ENCODE measurements around the gene POTEG.
"Not testable (repeated sequence)": the region's sequence is repeated elsewhere in the genome, so short reads cannot be mapped to it uniquely, and the experiment has no call there.

Gene POTEG

DNA sequence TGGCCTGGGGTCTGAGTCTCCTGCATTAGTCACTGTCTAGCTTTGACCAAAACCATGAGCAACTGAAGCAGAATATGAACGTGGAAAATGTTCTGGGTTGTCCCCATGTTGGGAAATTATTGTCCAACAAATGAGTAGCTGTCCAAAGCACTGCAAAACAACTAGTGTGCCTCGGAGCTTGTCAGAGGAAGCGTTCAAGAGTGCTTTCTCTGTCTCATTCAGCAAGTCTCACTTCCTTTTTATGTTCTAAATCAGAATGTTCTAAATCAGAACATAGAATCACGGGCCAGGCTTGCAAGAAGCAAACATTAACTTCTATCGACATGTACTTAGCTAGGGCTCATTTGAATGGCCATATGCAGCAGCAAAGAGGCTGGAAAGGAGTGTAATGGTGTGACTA lies 5.1 kb upstream of the POTEG start:
- DNase-seq; H3K27me3 ChIP-seq (ENCODE audit: insufficient read depth, low read length, poor library complexity): not testable (repeated sequence)

GRCh38 chr14:19437126-19437443 lies 2.9 kb upstream of the POTEG start:
- H4K8ac ChIP-seq (ENCODE audit: low read depth, low read length); H4K5ac ChIP-seq (ENCODE audit: low read length); H2AK5ac ChIP-seq (ENCODE audit: low read length); H3K79me1 ChIP-seq (ENCODE audit: low read length); H3K9ac ChIP-seq (ENCODE audit: low read length); H3K27ac ChIP-seq (ENCODE audit: low read depth, low read length); H3K4me3 ChIP-seq (ENCODE audit: low read length); H3K18ac ChIP-seq (ENCODE audit: low read length); H3K4me2 ChIP-seq (ENCODE audit: low read length); H3K23ac ChIP-seq (ENCODE audit: low read length); H3K4me1 ChIP-seq (ENCODE audit: control insufficient read depth, low read depth, low read length); H2BK15ac ChIP-seq (replicated peaks; ENCODE audit: low read depth); H3K4ac ChIP-seq (ENCODE audit: low read depth, low read length); DNase-seq; H3K36me3 ChIP-seq (ENCODE audit: control insufficient read depth, insufficient read depth, low read length); H3K56ac ChIP-seq (ENCODE audit: low read length); H2BK5ac ChIP-seq (ENCODE audit: low read length); H3K79me2 ChIP-seq (ENCODE audit: control insufficient read depth, insufficient read depth, low read length); H2BK120ac ChIP-seq (ENCODE audit: low read depth, low read length); H3K27me3 ChIP-seq (ENCODE audit: insufficient read depth, low read length, poor library complexity): not testable (repeated sequence)
- WGBS (ENCODE audit: extremely low coverage, insufficient coverage, low lambda C conversion rate), result no CpG with 5 or more reads among the region's 1 CpG

More for the DNA sequence above, 5.1 kb upstream of the POTEG start:
- not testable (repeated sequence) for H3K79me2 ChIP-seq (ENCODE audit: control insufficient read depth, insufficient read depth, low read length); H4K8ac ChIP-seq (ENCODE audit: low read depth, low read length); H3K79me1 ChIP-seq (ENCODE audit: low read length); H2BK5ac ChIP-seq (ENCODE audit: low read length); H3K9ac ChIP-seq (ENCODE audit: low read length); H3K4me3 ChIP-seq (ENCODE audit: low read length); H2AK5ac ChIP-seq (ENCODE audit: low read length); H3K4ac ChIP-seq (ENCODE audit: low read depth, low read length); H3K27ac ChIP-seq (ENCODE audit: low read depth, low read length); H3K4me2 ChIP-seq (ENCODE audit: low read length); H2BK15ac ChIP-seq (replicated peaks; ENCODE audit: low read depth); H3K56ac ChIP-seq (ENCODE audit: low read length); H2BK120ac ChIP-seq (ENCODE audit: low read depth, low read length); H3K23ac ChIP-seq (ENCODE audit: low read length); H4K5ac ChIP-seq (ENCODE audit: low read length); H3K36me3 ChIP-seq (ENCODE audit: control insufficient read depth, insufficient read depth, low read length); H3K18ac ChIP-seq (ENCODE audit: low read length); H3K4me1 ChIP-seq (ENCODE audit: control insufficient read depth, low read depth, low read length)
- no CpG with 5 or more reads among the region's 5 CpGs for WGBS (ENCODE audit: extremely low coverage, insufficient coverage, low lambda C conversion rate)

- not testable (repeated sequence) for H3K23ac ChIP-seq (ENCODE audit: low read length); H3K56ac ChIP-seq (ENCODE audit: low read length); H3K36me3 ChIP-seq (ENCODE audit: control insufficient read depth, insufficient read depth, low read length); H3K79me1 ChIP-seq (ENCODE audit: low read length); H3K4me3 ChIP-seq (ENCODE audit: low read length); H3K27ac ChIP-seq (ENCODE audit: low read depth, low read length); H3K4me2 ChIP-seq (ENCODE audit: low read length); H3K4ac ChIP-seq (ENCODE audit: low read depth, low read length); H3K18ac ChIP-seq (ENCODE audit: low read length); H2AK5ac ChIP-seq (ENCODE audit: low read length); H2BK120ac ChIP-seq (ENCODE audit: low read depth, low read length); H3K27me3 ChIP-seq (ENCODE audit: insufficient read depth, low read length, poor library complexity); H3K9ac ChIP-seq (ENCODE audit: low read length); H4K5ac ChIP-seq (ENCODE audit: low read length); H4K8ac ChIP-seq (ENCODE audit: low read depth, low read length); H2BK15ac ChIP-seq (replicated peaks; ENCODE audit: low read depth); H3K4me1 ChIP-seq (ENCODE audit: control insufficient read depth, low read depth, low read length); DNase-seq; H2BK5ac ChIP-seq (ENCODE audit: low read length); H3K79me2 ChIP-seq (ENCODE audit: control insufficient read depth, insufficient read depth, low read length)
- WGBS (ENCODE audit: extremely low coverage, insufficient coverage, low lambda C conversion rate), result no CpG with 5 or more reads among the region's 8 CpGs
Observed at GRCh38 chr14:19436311-19437125, 2.4 kb upstream of the POTEG start.

DNA sequence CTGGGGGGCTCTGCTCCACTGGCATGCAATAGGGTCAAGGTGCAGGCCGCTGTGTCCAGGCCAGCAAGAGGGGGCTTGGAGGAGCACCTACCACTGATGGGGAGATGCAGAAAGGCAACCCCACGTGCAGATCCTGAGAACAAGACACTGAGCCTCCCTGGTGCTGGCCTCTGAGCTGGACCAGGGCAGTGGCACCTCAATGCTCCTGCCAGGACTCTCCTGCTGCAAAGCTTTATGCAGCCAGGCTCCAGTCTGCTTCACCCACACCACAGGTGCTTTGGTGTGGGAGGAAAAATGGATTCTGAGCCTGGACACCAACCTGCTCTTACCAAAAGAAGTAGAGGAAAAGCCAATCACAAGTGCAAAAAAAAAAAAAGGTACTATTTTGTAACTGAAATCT lies 1.7 kb upstream of the POTEG start:
- H3K36me3 ChIP-seq (ENCODE audit: control insufficient read depth, insufficient read depth, low read length); H4K8ac ChIP-seq (ENCODE audit: low read depth, low read length); H3K4ac ChIP-seq (ENCODE audit: low read depth, low read length); H2AK5ac ChIP-seq (ENCODE audit: low read length); H3K4me1 ChIP-seq (ENCODE audit: control insufficient read depth, low read depth, low read length); H3K27me3 ChIP-seq (ENCODE audit: insufficient read depth, low read length, poor library complexity); H2BK15ac ChIP-seq (replicated peaks; ENCODE audit: low read depth); H2BK120ac ChIP-seq (ENCODE audit: low read depth, low read length); H3K27ac ChIP-seq (ENCODE audit: low read depth, low read length); H3K56ac ChIP-seq (ENCODE audit: low read length); H3K4me3 ChIP-seq (ENCODE audit: low read length); H3K23ac ChIP-seq (ENCODE audit: low read length); H3K79me1 ChIP-seq (ENCODE audit: low read length); H3K9ac ChIP-seq (ENCODE audit: low read length); H3K18ac ChIP-seq (ENCODE audit: low read length); H3K79me2 ChIP-seq (ENCODE audit: control insufficient read depth, insufficient read depth, low read length); H3K4me2 ChIP-seq (ENCODE audit: low read length); H4K5ac ChIP-seq (ENCODE audit: low read length); H2BK5ac ChIP-seq (ENCODE audit: low read length); DNase-seq: not testable (repeated sequence)
- WGBS (ENCODE audit: extremely low coverage, insufficient coverage, low lambda C conversion rate), result no CpG with 5 or more reads among the region's 2 CpGs

DNA sequence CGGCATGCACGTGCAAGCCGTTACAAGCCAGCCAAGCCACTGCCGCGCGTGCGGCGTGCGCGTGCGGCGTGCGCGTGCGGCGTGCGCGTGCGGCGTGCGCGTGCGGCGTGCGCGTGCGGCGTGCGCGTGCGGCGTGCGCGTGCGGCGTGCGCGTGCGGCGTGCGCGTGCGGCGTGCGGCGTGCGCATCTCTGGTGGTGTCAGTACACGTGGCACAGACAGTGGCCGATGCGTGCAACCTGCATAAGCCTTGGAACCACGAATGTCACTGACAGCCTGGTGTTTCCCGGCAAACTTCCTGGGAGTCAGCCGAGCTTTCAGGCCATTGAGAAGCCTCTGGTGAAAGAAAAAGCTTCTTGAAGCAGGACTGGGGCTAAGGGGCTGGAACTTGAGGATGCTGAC lies 750 bp upstream of the POTEG start:
- not testable (repeated sequence) for DNase-seq; H3K4me1 ChIP-seq (ENCODE audit: control insufficient read depth, low read depth, low read length)

DNA sequence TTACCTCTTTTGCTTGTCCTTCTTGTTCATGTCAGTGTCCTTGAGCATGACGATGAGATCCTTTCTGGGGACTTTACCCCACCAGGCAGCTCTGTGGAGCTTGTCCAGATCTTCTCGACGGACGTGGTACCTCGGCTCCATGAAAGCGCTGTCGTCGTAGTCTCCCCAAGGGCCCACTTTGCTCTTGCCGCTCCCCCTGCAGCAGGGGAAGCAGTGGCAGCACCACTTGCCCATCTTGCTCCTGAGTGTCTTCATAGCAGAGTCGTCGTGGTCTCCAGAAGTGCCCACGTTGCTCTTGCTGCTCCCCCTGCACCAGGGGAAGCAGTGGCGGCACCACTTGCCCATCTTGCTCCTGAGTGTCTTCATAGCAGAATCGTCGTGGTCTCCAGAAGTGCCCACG lies 376 bp downstream of the POTEG start:
- H2AK5ac ChIP-seq (ENCODE audit: low read length); H2BK5ac ChIP-seq (ENCODE audit: low read length); H3K36me3 ChIP-seq (ENCODE audit: control insufficient read depth, insufficient read depth, low read length); H3K9ac ChIP-seq (ENCODE audit: low read length); H3K18ac ChIP-seq (ENCODE audit: low read length); H3K27ac ChIP-seq (ENCODE audit: low read depth, low read length); H3K4me1 ChIP-seq (ENCODE audit: control insufficient read depth, low read depth, low read length); H2BK120ac ChIP-seq (ENCODE audit: low read depth, low read length); DNase-seq; H4K5ac ChIP-seq (ENCODE audit: low read length); H3K27me3 ChIP-seq (ENCODE audit: insufficient read depth, low read length, poor library complexity); H3K79me1 ChIP-seq (ENCODE audit: low read length); H2BK15ac ChIP-seq (replicated peaks; ENCODE audit: low read depth); H3K4me2 ChIP-seq (ENCODE audit: low read length); H3K4me3 ChIP-seq (ENCODE audit: low read length); H3K4ac ChIP-seq (ENCODE audit: low read depth, low read length); H4K8ac ChIP-seq (ENCODE audit: low read depth, low read length); H3K23ac ChIP-seq (ENCODE audit: low read length); H3K79me2 ChIP-seq (ENCODE audit: control insufficient read depth, insufficient read depth, low read length); H3K56ac ChIP-seq (ENCODE audit: low read length): not testable (repeated sequence)
- WGBS (ENCODE audit: extremely low coverage, insufficient coverage, low lambda C conversion rate), result no CpG with 5 or more reads among the region's 16 CpGs

More for the DNA sequence above, 750 bp upstream of the POTEG start:
- H4K8ac ChIP-seq (ENCODE audit: low read depth, low read length); H4K5ac ChIP-seq (ENCODE audit: low read length); H3K27me3 ChIP-seq (ENCODE audit: insufficient read depth, low read length, poor library complexity); H3K56ac ChIP-seq (ENCODE audit: low read length); H2BK5ac ChIP-seq (ENCODE audit: low read length); H2BK15ac ChIP-seq (replicated peaks; ENCODE audit: low read depth); H3K18ac ChIP-seq (ENCODE audit: low read length); H2AK5ac ChIP-seq (ENCODE audit: low read length); H3K27ac ChIP-seq (ENCODE audit: low read depth, low read length); H3K9ac ChIP-seq (ENCODE audit: low read length); H3K4me2 ChIP-seq (ENCODE audit: low read length); H3K4me3 ChIP-seq (ENCODE audit: low read length); H2BK120ac ChIP-seq (ENCODE audit: low read depth, low read length); H3K79me2 ChIP-seq (ENCODE audit: control insufficient read depth, insufficient read depth, low read length); H3K4ac ChIP-seq (ENCODE audit: low read depth, low read length); H3K79me1 ChIP-seq (ENCODE audit: low read length); H3K36me3 ChIP-seq (ENCODE audit: control insufficient read depth, insufficient read depth, low read length); H3K23ac ChIP-seq (ENCODE audit: low read length): not testable (repeated sequence)
- no CpG with 5 or more reads among the region's 53 CpGs for WGBS (ENCODE audit: extremely low coverage, insufficient coverage, low lambda C conversion rate)

All from mesendoderm (in vitro differentiated cells).